Fibroblast of skin of scalp (primary cell): ENCODE data around the gene AIG1.
"Not testable (repeated sequence)": the region's sequence is repeated elsewhere in the genome, so short reads cannot be mapped to it uniquely, and the experiment has no call there.

Source experiments
- DNase-seq: peaks from one replicate; pipeline ENCODE4 v3.0.0-alpha.2; 2013

The AIG1 gene

GRCh38 chr6:143333749-143334520, 273.2 kb downstream of the AIG1 start:
- no peak for DNase-seq

DNA sequence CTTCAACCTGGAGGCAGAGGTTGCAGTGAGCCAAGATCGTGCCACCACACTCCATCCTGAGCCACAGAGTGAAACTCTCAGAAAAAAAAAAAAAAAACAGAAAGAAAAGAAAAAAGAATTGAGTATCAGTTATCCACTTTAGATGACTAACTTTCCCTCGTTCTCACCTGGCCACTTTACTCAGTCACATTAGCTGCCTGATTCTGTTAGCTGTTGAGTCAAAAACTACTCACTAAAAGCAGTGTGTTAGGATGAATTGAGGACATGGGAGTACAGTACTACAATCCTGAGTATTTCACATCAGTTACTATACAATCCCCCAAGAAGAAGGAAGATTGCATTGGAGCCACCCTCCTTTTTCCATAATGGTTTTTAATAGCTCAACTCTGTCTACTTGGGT, 275.2 kb downstream of the AIG1 start:
- no peak for DNase-seq

DNA sequence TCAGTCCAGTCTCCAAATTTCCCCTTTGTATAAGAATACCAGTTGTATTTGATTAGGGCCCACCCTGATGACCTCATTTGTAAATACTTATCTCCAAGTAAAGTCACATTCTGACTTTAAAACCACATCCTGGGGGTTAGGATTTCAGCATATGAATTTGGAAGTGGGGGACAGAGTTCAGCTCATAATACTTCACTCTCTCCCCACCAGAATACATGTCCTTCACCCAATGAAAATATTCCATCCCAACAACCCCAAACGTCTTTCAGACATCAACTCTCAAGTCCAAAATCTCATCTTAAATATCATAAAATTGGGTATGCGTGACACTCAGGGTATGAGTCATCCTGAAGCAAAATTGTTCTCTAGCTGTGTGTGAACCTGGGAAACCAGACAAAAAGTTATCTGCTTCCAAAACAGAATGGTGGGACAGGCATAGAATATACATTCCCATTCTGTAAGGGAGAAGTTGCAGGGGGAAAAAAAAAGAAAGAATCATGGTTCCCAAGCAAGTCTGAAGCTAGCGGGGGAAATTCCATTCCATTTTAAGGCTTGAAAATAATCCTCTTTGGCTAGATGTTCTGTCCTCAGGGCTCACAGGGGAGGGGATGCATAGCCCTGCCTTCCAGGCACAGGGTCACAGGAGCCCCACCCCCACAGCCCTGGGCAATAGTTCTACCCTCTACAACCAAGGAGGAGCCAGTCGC, 275.9 kb downstream of the AIG1 start:
- peak; percentile 79 for DNase-seq

DNA sequence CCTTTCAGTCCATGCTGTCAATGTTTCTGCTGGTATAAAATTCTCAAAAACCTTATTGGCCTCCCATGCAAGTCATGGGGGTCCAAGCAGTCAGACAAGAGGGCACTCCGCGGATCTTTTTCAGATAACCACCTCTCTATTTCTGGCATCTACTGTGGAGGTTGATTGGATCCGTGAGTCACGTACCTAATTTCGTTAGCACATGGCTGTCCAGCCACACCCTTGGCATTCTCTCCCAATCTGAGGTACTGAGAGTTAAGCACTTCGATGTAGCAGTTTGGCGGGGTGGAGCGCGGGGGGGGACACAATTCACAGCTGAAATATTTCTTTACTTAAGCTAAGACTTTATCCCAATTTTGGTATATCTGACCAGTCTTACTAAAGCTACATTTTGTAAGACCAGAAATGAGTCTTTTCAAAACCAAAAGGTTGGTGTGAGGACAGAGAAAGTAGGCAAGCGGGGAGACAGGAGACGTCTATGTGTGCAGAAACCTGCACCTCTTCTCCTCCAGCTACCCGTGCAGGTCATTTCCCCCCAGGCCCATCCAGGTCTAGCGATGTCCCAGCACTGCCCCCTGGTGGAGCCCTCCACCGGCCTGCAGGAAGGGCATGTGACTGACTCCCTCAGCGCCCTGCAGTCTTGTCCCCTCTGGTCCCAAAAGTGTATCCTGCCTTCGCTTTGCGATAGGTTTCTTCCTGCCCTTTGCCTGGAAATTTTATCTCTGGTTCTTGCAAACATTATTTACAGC, 276.7 kb downstream of the AIG1 start:
- peak; percentile 21 for DNase-seq

DNA sequence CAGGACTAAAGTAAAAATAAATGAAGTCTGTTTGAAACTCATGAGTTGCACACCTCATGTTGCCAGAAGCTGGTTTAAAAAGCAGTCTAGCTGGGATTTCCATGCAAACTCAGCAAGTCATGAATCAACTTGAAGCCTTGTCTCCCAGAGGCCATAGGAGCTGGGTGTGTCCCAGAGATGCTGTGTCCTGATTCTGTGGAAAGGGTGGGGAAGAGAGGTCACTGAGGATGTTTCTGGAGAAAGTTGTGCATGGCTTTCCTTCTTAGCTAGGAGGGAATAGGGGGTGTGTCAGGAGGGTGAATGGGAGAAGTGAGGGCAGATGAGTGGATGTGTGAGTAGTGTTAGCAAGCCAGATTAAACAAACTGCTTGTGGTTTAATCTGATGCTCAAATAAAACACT, 278.5 kb downstream of the AIG1 start:
- no peak for DNase-seq

- not testable (repeated sequence) for DNase-seq
Observed at GRCh38 chr6:143345477-143345876, 284.8 kb downstream of the AIG1 start.

- DNase-seq = peak; percentile 15
Observed at GRCh38 chr6:143346004-143346403, 285.3 kb downstream of the AIG1 start.

DNA sequence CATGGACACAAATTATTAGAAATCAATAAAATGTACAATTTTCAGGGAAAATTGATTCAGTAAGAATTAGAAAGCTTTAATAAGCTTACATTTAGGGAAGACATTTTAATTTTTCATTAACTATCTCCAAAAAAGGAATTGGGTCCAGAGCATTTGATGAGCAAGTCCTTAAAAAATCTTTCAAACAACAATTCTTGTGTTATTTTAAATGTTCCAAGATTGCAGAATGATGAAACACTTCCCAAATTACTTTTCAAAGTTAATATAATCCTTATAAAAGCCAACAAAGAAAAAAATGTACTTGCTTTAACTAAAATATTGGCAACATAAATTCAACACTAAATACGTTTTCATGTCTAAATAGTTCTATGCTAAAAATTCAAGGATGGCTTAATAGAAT, 287.8 kb downstream of the AIG1 start:
- DNase-seq = peak; percentile 68

GRCh38 chr6:143349530-143349929, 288.8 kb downstream of the AIG1 start:
- DNase-seq = no peak

DNA sequence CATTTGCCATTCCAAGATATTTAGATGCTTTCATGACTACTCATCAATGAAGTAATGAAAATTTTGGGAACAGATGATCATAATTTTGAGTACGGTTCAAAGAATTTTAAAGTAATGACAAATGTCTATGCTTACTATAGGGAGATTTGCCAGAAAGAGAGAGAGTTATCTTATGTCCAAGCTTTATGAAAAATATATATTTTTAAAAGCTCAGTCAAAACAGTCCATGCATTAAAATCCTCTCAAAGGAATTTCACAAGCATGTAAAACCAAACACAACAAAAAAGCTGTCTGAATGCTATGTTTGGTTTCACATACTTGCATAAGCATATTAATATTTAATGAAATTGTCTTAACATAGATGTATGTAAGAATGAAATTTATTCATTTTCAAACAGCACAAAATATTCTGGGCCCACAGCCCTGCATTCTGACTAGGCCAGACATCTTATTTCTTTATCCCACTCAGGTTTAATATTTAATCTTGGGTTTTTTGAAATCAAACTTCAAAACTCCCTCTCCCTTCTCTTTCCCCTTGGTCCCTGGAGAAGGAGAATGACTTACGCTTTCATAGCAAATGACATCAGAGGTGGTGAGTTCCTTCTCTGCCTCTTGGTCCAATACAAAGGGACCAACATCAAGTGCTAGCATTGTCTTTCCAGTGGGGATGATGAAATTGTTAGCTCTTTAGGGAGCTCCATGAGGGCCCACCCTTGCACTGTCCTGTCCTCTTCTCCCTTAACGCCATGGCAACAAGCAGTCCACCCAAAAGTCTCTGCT, 295.6 kb downstream of the AIG1 start:
- DNase-seq = peak; percentile 80

DNA sequence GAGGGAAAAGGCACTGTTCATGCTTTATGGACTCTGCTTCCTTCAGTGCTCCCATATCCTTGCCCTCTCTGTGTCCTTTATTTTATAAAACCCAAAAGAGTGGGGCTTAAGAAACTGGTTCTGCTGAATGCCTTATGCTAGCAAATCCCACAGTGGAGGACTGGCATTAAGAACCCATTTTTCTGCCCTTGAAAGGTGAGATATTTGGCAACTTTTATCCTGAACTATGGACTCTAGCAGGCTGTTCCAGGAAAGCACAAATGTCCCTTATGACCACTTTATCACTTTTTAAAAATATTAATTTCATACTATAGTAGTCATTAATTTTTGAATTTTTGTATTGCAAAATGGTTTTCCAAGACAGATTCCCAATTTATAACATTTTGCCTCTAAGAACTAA, 296.5 kb downstream of the AIG1 start:
- DNase-seq = no peak

GRCh38 chr6:143357561-143358255, 297.0 kb downstream of the AIG1 start:
- peak; percentile 23 for DNase-seq

- DNase-seq = no peak
Observed at GRCh38 chr6:143361536-143362191, 301.0 kb downstream of the AIG1 start.

- DNase-seq = no peak
Observed at GRCh38 chr6:143362192-143362558, 301.5 kb downstream of the AIG1 start.

DNA sequence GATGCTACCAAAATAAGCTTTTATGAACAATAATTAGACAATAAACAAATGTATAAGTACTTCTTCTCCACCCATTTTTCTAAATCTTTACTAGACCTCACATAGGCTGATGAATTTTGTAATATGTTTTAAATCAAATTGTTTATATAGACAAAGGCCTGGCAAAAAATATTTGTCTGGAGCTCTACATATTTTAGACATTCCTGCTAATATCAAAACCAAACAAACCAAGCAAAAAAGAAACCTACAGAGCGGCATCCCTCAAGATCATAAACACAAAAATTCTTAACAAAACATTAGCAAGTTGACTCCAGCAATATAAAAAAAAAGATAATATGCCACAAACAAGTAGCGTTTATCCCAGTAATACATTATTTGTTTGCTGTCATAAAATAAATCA, 302.6 kb downstream of the AIG1 start:
- DNase-seq = peak; percentile 51

DNA sequence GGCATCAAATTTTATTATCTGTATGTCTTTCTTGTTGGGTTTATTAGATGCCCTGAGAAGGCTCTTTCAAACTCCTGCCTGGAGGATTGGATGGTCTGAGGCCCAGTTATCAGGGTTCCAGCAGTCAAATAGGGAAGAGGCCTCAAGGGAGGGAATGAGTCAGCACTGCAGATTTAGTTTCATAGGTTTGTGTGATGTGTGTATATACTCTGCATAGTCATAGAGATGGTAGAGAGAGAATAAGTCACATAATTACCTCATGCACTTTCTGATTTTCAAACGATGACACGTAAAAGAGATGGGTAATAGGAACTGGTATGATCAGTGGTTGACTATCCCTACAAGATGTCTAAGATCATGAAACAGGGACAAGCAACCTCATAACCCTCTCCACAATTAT, 307.7 kb downstream of the AIG1 start:
- DNase-seq = peak; percentile 59

DNA sequence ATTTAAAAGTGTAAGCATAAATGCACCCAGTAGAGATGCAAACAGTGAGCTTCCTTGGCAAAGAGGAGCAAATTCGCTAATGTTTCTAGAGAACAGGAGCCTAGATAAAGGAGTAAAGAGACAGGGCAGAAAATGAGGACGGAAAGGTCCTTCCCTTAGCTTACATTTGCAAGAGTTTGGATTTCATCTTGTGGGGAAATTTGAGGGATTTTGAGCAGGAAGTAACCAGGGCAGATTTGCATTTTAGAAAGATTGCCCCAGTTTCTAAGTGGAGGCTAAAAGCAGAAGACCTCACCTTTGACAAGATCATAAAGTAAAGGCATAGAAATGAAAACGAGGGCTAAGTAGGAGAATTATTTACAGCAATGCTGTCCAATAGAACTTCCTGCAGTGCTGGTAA, 309.3 kb downstream of the AIG1 start:
- DNase-seq = no peak

DNA sequence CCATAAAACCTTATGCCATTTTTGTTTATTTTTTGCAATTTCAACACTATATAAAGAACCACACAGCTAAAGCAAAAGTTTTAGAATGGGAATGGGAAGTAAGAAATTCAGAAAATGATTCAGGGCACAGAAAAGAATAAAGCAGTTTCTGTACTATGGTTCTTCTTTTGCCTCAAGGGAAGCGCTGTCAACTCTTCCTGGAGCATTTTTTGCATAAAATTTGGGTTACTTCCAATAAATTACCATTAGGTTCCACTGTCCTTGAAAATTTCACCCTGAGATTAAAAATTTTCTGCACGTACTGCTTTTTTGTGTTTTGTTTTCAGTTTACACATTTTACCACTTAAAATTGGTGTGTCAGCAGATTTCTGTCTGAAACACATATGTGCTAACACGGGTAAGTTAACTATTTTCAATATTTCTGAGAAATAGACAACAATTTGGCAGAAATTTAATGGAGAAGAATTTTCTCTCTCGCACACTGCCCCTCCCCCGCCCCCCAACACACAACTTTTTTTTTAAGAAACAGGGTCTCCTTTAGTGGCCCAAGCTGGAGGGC, 310.2 kb downstream of the AIG1 start:
- DNase-seq = no peak

DNA sequence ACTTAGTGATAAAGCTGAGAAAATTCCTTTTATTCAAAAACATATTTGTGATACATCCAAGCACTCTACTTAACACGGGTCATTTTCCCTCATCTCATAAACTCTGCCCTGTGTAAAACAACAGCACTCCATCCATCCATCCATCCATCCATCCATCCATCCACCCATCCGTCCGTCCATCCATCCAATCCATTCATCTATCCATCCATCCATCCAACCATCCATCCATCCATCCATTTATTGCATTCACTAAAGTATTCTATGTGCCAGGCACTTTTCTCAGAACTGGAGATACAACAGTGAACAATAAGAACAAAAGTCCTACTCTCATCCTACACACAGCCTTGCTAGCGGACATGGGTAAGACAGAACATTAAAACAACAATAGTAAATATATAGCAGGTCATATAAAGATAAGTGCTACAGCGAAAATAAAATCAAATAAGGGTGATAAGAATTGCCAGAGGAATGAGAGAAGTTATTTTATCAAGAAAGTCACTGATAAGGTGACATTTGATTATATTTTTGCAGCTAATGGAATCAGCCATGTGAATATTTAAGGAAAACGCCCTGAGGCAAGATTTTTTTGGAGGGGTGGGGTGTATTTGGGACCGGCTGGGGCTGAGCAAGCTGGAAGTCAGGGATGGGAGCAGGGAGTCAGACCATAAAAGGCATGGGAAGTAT, 311.7 kb downstream of the AIG1 start:
- DNase-seq = no peak

GRCh38 chr6:143374014-143374413, 313.3 kb downstream of the AIG1 start:
- no peak for DNase-seq
